ENCODE measurements around the gene KLHL29.

The KLHL29 gene

DNA sequence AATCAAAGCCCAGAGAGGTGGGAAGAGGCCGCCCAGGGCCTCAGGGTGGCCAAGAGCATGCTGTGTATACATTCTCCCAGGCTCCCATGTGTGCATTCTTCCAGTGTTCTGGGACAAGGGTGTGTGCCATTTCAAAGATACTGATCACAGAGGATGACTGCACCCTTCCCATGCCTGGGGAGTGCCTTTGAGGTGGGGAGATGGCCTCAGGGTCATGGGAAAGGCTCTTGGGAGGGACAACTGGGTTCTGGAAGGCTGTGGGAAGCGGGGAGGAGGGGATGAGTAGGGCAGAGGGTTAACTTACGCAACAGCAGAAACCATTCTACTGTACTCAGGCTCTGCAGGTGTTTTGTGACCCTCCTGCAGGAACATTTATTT is 40.9 kb downstream of the KLHL29 start:
- TF ChIP-seq, protein P1, sequence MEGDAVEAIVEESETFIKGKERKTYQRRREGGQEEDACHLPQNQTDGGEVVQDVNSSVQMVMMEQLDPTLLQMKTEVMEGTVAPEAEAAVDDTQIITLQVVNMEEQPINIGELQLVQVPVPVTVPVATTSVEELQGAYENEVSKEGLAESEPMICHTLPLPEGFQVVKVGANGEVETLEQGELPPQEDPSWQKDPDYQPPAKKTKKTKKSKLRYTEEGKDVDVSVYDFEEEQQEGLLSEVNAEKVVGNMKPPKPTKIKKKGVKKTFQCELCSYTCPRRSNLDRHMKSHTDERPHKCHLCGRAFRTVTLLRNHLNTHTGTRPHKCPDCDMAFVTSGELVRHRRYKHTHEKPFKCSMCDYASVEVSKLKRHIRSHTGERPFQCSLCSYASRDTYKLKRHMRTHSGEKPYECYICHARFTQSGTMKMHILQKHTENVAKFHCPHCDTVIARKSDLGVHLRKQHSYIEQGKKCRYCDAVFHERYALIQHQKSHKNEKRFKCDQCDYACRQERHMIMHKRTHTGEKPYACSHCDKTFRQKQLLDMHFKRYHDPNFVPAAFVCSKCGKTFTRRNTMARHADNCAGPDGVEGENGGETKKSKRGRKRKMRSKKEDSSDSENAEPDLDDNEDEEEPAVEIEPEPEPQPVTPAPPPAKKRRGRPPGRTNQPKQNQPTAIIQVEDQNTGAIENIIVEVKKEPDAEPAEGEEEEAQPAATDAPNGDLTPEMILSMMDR (IDR thresholded peaks at IDR 0.05) = no peak

DNA sequence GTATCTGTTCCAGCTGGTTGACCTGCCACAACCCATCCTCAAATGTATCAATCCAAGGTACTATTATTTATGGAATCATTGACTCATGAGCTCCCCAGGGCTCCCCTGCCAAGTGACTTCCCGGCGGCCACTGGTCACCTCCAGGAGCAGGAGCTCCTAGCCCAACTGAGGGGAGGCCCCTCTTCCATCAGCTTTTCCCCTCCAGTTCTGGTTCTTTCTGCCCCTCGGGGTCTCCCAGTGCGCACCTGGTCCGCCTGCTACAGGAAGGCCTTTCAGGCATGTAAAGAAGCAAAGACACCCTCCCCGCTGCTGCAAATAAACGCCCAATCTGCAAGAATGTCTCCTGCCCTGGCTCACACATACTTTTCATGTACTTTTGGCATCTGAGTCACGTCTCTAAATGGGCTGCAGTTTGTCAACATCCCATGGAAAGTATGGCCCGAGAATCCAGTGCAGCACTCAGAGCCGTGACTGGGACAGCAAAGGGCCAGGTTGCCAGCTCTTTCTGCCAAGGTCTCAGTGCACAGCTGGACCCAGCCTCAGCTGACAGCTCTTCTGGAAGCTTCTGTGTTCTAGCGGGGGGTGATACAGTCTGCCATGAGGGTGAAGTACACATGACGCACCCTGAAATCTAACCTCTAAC is 41.4 kb downstream of the KLHL29 start:
- TF ChIP-seq, protein P1 (IDR thresholded peaks at IDR 0.05) = no peak

DNA sequence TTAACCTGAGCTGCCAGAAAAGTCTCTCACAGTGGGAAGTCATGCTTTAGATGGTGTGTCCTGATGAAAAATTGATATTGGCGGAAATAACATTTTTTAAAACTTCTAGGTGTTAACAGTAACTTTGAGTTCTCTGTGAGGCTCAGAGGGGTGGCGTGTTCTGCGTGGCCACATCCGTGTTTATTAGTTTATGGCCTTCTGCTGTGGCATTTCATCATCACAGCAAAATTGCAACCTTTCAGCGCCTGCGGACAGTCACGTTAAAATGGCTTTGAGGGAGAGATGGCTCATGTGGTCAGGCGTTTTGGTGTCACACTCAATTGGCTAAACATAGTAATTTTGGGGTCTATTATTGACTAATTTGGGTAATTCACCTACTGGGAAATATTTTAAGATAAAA is 42.4 kb downstream of the KLHL29 start:
- TF ChIP-seq, protein P1 (IDR thresholded peaks at IDR 0.05) = no peak

DNA sequence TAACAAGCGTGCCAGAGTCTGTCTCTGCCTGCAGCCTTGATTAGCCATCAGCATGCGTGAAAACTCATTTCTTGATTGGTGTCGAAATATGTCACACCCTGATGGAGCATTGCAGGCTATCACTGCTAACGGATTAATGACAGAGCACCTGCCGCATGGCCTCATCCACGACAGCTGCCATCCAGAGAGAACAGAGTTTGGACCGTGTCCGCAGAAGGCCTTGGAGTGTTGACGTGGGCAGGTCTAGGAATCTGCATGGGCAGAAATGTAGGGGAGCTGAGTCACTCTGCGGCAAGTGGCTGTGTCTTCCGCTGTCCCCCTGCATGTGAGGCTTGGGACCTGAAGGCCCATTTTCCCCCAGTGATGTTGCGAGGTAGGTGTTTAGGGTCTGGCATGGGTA is 43.0 kb downstream of the KLHL29 start:
- TF ChIP-seq, protein P1 (IDR thresholded peaks at IDR 0.05) = no peak

DNA sequence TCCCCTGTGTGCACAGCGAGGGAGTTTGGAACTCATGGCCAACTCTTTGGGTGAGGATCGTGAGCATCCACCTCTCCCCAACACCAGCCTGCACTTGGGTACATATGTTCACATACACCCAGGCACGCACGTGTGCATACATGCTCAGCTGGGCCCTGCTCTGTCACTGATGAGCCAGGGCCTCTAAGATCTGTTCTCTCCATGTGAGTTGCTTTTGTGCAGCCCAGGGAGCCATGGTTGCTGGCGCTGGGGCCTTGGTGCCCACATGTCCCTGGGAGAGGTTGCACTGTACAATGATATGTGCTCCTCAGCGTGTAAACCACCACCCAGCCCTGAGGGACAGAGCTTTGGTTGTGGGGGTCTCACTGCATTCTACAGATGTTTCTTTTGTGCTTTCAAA is 44.1 kb downstream of the KLHL29 start:
- TF ChIP-seq, protein P1 (IDR thresholded peaks at IDR 0.05) = no peak

DNA sequence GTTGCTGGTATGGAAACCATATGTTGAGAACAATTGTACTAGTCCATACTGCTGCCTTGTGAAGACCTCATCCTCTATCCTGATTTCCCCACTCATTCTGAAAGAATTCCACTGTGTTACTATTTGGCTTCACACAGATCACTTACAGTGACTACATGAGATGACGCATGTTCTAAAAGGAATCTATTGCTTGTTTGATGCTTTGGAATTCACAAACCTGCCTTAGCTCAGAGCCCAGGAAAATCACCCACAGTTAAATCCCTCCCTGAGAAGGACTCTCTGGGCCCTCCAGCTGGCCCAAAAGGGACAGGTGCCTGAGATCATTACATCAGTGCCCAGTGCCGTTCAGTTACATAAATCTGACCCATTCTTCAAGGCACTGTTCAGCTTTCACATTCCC is 45.3 kb downstream of the KLHL29 start:
- TF ChIP-seq, protein P1 (IDR thresholded peaks at IDR 0.05) = no peak

DNA sequence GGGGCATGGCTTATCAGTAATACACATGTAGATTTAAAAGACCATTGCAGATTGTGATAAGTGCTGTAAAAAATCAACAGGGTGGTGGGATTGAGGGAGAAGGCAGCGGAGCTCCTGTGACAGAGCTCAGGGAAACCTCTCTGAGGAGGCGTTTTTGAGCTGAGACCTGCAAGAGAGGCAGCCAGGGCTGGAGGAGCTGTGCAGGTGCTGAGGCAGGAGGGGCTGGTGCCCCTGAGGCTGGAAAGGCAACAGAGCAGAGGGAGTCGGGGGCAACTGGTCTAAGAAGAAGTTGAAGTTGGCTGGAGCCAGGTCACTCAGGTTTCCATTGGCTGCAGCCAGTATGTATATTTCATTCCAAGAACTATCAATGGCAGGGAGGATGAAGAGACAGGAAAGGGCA is 47.6 kb downstream of the KLHL29 start:
- TF ChIP-seq, protein P1 (IDR thresholded peaks at IDR 0.05) = no peak

DNA sequence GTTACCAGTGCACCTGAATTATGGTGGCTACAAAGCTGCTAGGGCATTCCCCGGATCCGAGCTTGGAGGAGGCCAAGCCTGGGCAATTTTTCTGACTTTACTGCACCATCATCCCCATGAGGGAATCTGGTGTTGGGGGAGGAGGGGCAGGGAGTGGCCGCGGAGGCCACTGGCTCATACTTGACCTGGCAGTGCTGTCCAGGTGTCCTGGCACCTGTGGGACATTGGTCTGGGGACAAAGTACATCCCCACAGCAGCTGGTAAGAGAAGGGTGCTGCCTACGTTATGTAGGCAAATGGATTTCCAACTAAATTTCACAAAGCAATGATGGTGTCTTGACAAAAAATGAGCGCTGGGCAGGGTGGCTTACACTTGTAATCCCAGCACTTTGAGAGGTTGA is 48.3 kb downstream of the KLHL29 start:
- TF ChIP-seq, protein P1 (IDR thresholded peaks at IDR 0.05) = no peak

Measured in LNCAP (cell line).